ENCODE results near the gene HIVEP2. TPM values are rescaled to one million over a fixed set of nuclear protein-coding genes. Genes with fewer than 3 reads are reported as not detected.
A peak's percentile ranks its signal among the peaks of the same experiment; 100 is the strongest.

The HIVEP2 gene
- total and polyA plus RNA-seq, 4 donors: 3.0 to 23.8 (median 11.2) TPM

GRCh38 chr6:142820338-142821051, 124.5 kb downstream of the HIVEP2 start:
- WGBS, 2 donors: 25 to 32% methylated on average over 4 of the region's 4 CpGs
- no peak for ATAC-seq (ENCODE audit: insufficient read depth, low FRiP score)
- Histone ChIP-seq H3K4me3 (no peak overlapping the region), H3K36me3 (ENCODE audit: control insufficient read depth in 4 of 4, insufficient read depth in 4 of 4, low read length in 4 of 4) (no peaks in the 10 kb centered on the region), H3K27me3 (ENCODE audit: control insufficient read depth in 3 of 3, insufficient read depth in 3 of 3, low read length in 2 of 3) (no peaks in the 10 kb centered on the region), H3K27ac (ENCODE audit: low read depth in 1 of 2, low read length in 1 of 2) (peak overlapping the region in 1 of 2 donors; percentile 42), H3K9me3 (ENCODE audit: control insufficient read depth in 4 of 4, insufficient read depth in 3 of 4, low read length in 3 of 4) (no peaks in the 10 kb centered on the region), H3K9ac (ENCODE audit: insufficient read depth in 1 of 2, low read length in 2 of 2) (peak overlapping the region in 1 of 2 donors; percentile 54), H3K4me1 (ENCODE audit: control insufficient read depth in 5 of 5, insufficient read depth in 5 of 5, low read length in 5 of 5) (peaks cover 7 to 54% (median 32%) of the 10 kb centered on the region in 5 donors)
- TF ChIP-seq CTCF (IDR thresholded peaks at IDR 0.05; ENCODE audit: control extremely low read depth, extremely low read depth): no peak
- peak in 2 of 3 donors; percentile 52 to 60 for DNase-seq

DNA sequence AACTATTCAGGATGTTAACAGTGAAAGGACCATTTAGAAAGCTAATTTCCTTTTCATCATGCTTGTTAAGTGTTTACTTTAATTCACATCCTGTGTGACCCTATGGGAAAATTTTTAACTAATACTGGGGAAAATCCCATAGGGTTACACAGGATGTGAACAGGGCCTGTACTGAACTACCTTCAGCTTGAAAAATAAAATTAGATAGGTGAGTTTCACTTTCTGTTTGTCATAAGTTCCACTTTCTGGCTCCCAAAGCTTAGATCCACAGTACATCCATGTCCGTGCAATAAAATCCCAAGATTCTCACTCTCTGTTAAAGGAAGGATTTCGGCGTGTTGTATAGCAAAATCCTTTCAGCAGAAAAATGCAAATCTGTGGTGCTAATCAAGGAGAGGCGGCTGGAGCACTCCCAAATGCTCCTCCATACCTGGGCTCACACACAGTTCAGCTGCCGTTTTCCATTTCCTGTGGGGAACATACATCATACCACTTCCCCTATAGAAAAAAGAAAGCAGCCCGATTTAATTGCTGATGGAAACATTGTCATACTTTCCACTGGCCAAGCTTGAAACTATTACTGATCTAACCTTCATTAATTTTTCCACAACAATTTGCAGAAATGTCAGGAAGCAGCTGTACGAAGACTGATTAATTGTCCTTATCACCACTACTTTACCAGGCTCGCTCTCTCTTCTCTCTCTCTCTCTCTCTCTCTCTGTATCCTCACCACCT, 125.2 kb downstream of the HIVEP2 start:
- Histone ChIP-seq H3K4me1 (ENCODE audit: control insufficient read depth in 5 of 5, insufficient read depth in 5 of 5, low read length in 5 of 5) (peaks cover 7 to 49% (median 32%) of the 10 kb centered on the region in 5 donors), H3K27ac (ENCODE audit: low read depth in 1 of 2, low read length in 1 of 2) (peak overlapping the region; percentile 42 to 85), H3K27me3 (ENCODE audit: control insufficient read depth in 3 of 3, insufficient read depth in 3 of 3, low read length in 2 of 3) (no peaks in the 10 kb centered on the region), H3K9ac (ENCODE audit: insufficient read depth in 1 of 2, low read length in 2 of 2) (peak overlapping the region in 1 of 2 donors; percentile 54), H3K4me3 (no peak overlapping the region), H3K9me3 (ENCODE audit: control insufficient read depth in 4 of 4, insufficient read depth in 3 of 4, low read length in 3 of 4) (no peaks in the 10 kb centered on the region), H3K36me3 (ENCODE audit: control insufficient read depth in 4 of 4, insufficient read depth in 4 of 4, low read length in 4 of 4) (no peaks in the 10 kb centered on the region)
- WGBS, 2 donors: 6 to 7% methylated on average over 8 of the region's 8 CpGs
- ATAC-seq (ENCODE audit: insufficient read depth, low FRiP score) (peak; percentile 61), DNase-seq (peak in 2 of 3 donors; percentile 73 to 76)
- TF ChIP-seq CTCF (IDR thresholded peaks at IDR 0.05; ENCODE audit: control extremely low read depth, extremely low read depth): no peak

DNA sequence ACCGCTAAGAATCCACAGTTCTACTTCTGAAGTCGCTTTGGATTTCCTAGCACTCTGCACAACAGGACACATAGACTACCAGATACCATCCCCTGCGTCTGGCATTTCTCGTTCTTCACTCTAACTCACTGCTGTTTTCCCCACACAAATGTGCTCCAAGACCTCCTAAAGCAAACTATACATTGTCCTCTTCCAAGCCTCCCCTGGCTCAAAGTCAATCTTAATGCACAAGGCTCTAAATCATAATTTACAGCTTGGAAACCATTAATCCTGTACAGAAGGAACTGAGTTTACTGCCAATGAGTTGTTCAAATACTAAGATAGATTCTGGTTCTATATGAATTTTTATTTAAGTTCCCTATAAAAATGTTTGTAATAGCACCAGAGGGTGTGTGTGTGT, 128.5 kb downstream of the HIVEP2 start:
- Histone ChIP-seq H3K4me1 (ENCODE audit: control insufficient read depth in 5 of 5, insufficient read depth in 5 of 5, low read length in 5 of 5) (peaks cover 0 to 24% (median 18%) of the 10 kb centered on the region in 5 donors), H3K4me3 (no peak overlapping the region), H3K9ac (ENCODE audit: insufficient read depth in 1 of 2, low read length in 2 of 2) (no peak overlapping the region), H3K36me3 (ENCODE audit: control insufficient read depth in 4 of 4, insufficient read depth in 4 of 4, low read length in 4 of 4) (no peaks in the 10 kb centered on the region), H3K9me3 (ENCODE audit: control insufficient read depth in 4 of 4, insufficient read depth in 3 of 4, low read length in 3 of 4) (no peaks in the 10 kb centered on the region), H3K27ac (ENCODE audit: low read depth in 1 of 2, low read length in 1 of 2) (no peak overlapping the region), H3K27me3 (ENCODE audit: control insufficient read depth in 3 of 3, insufficient read depth in 3 of 3, low read length in 2 of 3) (no peaks in the 10 kb centered on the region)
- no peak for ATAC-seq (ENCODE audit: insufficient read depth, low FRiP score)
- TF ChIP-seq CTCF (IDR thresholded peaks at IDR 0.05; ENCODE audit: control extremely low read depth, extremely low read depth): no peak
- DNase-seq: no peak
- WGBS, 2 donors: 95 to 97% methylated on average over 4 of the region's 4 CpGs

Measured in lung (tissue), 12 donors.